ENCODE data around the gene PARP2. TPM values are rescaled to one million over a fixed set of nuclear protein-coding genes. Genes with fewer than 3 reads are reported as not detected.

The PARP2 gene
- total RNA-seq, 1 experiment from 2014 or later = 67.9 TPM

DNA sequence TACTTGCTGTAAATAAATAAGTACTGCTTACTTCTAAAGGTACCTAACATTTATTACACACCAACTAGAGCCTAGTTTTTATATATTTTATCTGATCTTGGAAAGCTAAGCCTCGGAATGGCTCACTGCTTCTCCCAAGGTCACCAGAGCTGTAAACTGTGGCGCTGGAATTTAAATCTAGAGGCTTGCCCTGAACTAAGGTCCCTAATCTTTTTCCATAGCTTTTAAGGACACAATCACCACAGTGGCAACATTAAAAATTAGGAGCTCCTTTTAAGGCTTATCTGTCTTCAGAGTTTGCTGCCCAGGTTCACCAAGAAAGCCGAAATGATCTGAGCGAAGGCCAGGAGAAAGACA lies 11.0 kb upstream of the PARP2 start:
- TF ChIP-seq, protein P1, sequence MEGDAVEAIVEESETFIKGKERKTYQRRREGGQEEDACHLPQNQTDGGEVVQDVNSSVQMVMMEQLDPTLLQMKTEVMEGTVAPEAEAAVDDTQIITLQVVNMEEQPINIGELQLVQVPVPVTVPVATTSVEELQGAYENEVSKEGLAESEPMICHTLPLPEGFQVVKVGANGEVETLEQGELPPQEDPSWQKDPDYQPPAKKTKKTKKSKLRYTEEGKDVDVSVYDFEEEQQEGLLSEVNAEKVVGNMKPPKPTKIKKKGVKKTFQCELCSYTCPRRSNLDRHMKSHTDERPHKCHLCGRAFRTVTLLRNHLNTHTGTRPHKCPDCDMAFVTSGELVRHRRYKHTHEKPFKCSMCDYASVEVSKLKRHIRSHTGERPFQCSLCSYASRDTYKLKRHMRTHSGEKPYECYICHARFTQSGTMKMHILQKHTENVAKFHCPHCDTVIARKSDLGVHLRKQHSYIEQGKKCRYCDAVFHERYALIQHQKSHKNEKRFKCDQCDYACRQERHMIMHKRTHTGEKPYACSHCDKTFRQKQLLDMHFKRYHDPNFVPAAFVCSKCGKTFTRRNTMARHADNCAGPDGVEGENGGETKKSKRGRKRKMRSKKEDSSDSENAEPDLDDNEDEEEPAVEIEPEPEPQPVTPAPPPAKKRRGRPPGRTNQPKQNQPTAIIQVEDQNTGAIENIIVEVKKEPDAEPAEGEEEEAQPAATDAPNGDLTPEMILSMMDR (conservative IDR thresholded peaks at IDR 0.05; ENCODE audit: low read depth, low read length) = no peak
- TF ChIP-seq EZH2 (IDR thresholded peaks at IDR 0.05; ENCODE audit: borderline replicate concordance, low read depth, low read length, poor library complexity, severe bottlenecking) = no peak
- intact Hi-C loops (cut with micrococcal nuclease; ENCODE audit: unreplicated experiment) = no loop called here
- no peaks in the 10 kb centered on the region for H3K9me3 ChIP-seq (ENCODE audit: low read depth, low read length, poor library complexity, severe bottlenecking)
- H3K4me1 ChIP-seq (ENCODE audit: insufficient read depth, low read length, poor library complexity, severe bottlenecking) = peaks cover 32% of the 10 kb centered on the region
- H3K27me3 ChIP-seq (replicated peaks; ENCODE audit: insufficient read depth, low read depth, low read length, poor library complexity) = no peaks in the 10 kb centered on the region
- peak overlapping the region; percentile 87 for H3K27ac ChIP-seq (ENCODE audit: low read depth, low read length, poor library complexity, severe bottlenecking)
- ChIA-PET POLR2A (ENCODE audit: low non-redundant PET) (no interaction called here), CTCF (no interaction called here)
- peaks cover 25% of the 10 kb centered on the region for H3K36me3 ChIP-seq (ENCODE audit: insufficient read depth, low read length, poor library complexity, severe bottlenecking)
- peak; percentile 9 for DNase-seq (ENCODE audit: low spot score)
- no TSS peak for BruUV-seq (replicated peaks)
- peak overlapping the region; percentile 59 for H3K4me3 ChIP-seq (ENCODE audit: low read depth, low read length, poor library complexity, severe bottlenecking)

DNA sequence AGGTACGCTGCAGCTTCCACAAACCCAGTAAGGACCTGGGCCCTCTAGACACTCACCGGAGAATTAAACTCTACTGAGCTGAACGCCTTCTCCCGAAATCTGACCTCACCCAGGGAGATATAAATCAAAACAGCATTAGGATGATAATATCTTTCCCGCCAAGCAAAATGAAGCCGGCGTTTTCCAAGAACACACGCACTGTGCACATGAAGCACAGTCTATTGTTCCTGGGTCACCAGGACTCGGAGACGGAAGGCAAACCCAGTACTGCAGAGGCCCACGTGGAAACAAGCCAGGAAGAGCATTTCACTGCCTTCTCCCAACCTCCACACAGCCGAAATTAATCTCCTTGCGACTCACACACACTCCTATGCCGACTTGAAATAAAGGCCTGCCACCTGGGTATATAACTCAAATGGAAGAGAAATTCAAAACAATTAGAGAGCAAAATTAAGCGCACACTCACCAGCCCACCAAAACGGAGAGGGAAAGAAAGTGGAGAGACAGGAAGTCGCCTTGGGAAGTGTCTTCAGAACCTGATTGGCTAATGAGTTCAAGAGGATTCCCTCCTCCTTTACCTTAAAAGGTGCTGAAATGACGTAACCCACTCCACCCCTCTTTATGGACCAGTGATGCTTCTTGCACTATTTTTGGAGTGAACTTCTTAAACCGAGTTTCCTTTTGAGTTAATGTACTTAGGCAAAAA lies 10.5 kb upstream of the PARP2 start, which contains the start of gene CCNB1IP1:
TSS of gene CCNB1IP1 (minus strand) at position 492 of the 706 bp plus-strand sequence. CDS start 16,756 bp downstream, outside the sequence.
- intact Hi-C loops (cut with micrococcal nuclease; ENCODE audit: unreplicated experiment) = loop anchor here (1.0 kb wide), 1 partner anchor 9 kb away; no protein-coding TSS in a partner anchor
- POLR2A ChIA-PET (ENCODE audit: low non-redundant PET) = interaction anchor here (0.5 kb wide), 1 partner anchor 22 kb away, joined by 4 read pairs; no protein-coding TSS in a partner anchor
- peaks cover 27% of the 10 kb centered on the region for H3K4me1 ChIP-seq (ENCODE audit: insufficient read depth, low read length, poor library complexity, severe bottlenecking)
- DNase-seq (ENCODE audit: low spot score) = peak; percentile 93
- H3K9me3 ChIP-seq (ENCODE audit: low read depth, low read length, poor library complexity, severe bottlenecking) = no peaks in the 10 kb centered on the region
- H3K36me3 ChIP-seq (ENCODE audit: insufficient read depth, low read length, poor library complexity, severe bottlenecking) = peaks cover 20% of the 10 kb centered on the region
- BruUV-seq (replicated peaks) = TSS peak; percentile 85
- H3K27me3 ChIP-seq (replicated peaks; ENCODE audit: insufficient read depth, low read depth, low read length, poor library complexity) = no peaks in the 10 kb centered on the region
- peak within 1 kb of the TSS; percentile 59 for H3K4me3 ChIP-seq (ENCODE audit: low read depth, low read length, poor library complexity, severe bottlenecking)
- CTCF ChIA-PET = no interaction called here
- TF ChIP-seq EZH2 (IDR thresholded peaks at IDR 0.05; ENCODE audit: borderline replicate concordance, low read depth, low read length, poor library complexity, severe bottlenecking) = no peak
- TF ChIP-seq, protein P1 (conservative IDR thresholded peaks at IDR 0.05; ENCODE audit: low read depth, low read length) = no peak
- peak within 1 kb of the TSS; percentile 87 for H3K27ac ChIP-seq (ENCODE audit: low read depth, low read length, poor library complexity, severe bottlenecking)

DNA sequence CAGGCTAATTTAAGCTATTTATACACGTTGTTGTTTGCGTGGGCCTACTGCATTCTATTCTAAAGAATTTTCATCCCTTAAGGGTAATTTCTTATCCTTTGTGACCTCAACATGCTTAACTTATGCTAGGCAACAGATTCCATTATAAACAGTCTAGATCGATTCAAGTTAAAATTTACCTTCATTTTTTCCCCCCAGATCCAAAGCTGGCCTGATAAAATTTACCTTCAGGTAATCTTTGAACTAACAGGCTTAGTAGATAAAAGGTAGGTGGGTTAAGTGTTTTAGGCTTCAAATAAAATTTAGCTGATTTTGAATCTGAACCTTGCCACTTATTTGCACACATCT lies 10.0 kb upstream of the PARP2 start:
- TF ChIP-seq EZH2 (IDR thresholded peaks at IDR 0.05; ENCODE audit: borderline replicate concordance, low read depth, low read length, poor library complexity, severe bottlenecking) = no peak
- TF ChIP-seq, protein P1 (conservative IDR thresholded peaks at IDR 0.05; ENCODE audit: low read depth, low read length) = no peak
- ChIA-PET CTCF (no interaction called here), POLR2A (ENCODE audit: low non-redundant PET) (no interaction called here)
- peaks cover 23% of the 10 kb centered on the region for H3K4me1 ChIP-seq (ENCODE audit: insufficient read depth, low read length, poor library complexity, severe bottlenecking)
- H3K27me3 ChIP-seq (replicated peaks; ENCODE audit: insufficient read depth, low read depth, low read length, poor library complexity) = no peaks in the 10 kb centered on the region
- no peak for DNase-seq (ENCODE audit: low spot score)
- intact Hi-C loops (cut with micrococcal nuclease; ENCODE audit: unreplicated experiment) = loop anchor here (1.0 kb wide), 1 partner anchor 9 kb away; no protein-coding TSS in a partner anchor
- TSS peak; percentile 97 for BruUV-seq (replicated peaks)
- peak overlapping the region; percentile 59 for H3K4me3 ChIP-seq (ENCODE audit: low read depth, low read length, poor library complexity, severe bottlenecking)
- no peaks in the 10 kb centered on the region for H3K9me3 ChIP-seq (ENCODE audit: low read depth, low read length, poor library complexity, severe bottlenecking)
- H3K27ac ChIP-seq (ENCODE audit: low read depth, low read length, poor library complexity, severe bottlenecking) = peak overlapping the region; percentile 87
- peaks cover 15% of the 10 kb centered on the region for H3K36me3 ChIP-seq (ENCODE audit: insufficient read depth, low read length, poor library complexity, severe bottlenecking)
